ENCODE results near the gene ERVV-1. TPM values are rescaled to one million over a fixed set of nuclear protein-coding genes. Genes with fewer than 3 reads are reported as not detected.
A peak's percentile ranks its signal among the peaks of the same experiment; 100 is the strongest.

Gene ERVV-1
- total and polyA plus RNA-seq, 2 of the 4 experiments (the other 2 are of a cell fraction): not detected

- peak overlapping the region; percentile 91 for H3K4me2 ChIP-seq (ENCODE audit: low read depth, low read length)
- WGBS, 2 experiments (ENCODE audit: extremely low coverage in 2 of 2, insufficient read length in 1 of 2): 0% methylated on average over 10 of the region's 59 CpGs; no CpG with 5 or more reads in 1 of the 2 experiments
- no peak overlapping the region for H4K8ac ChIP-seq (ENCODE audit: low read depth in 2 of 2, low read length in 2 of 2)
- H3K4ac ChIP-seq (ENCODE audit: low read depth, low read length): no peak overlapping the region
- TF ChIP-seq POLR2A (IDR thresholded peaks at IDR 0.05; ENCODE audit: low read depth, low read length) (no peak), CHD1 (IDR thresholded peaks at IDR 0.05; ENCODE audit: low read depth, low read length) (no peak), RAD21 (IDR thresholded peaks at IDR 0.05; ENCODE audit: low read length) (no peak), MXI1 (IDR thresholded peaks at IDR 0.05; ENCODE audit: borderline replicate concordance, low read depth, low read length) (peak; percentile 8; the same call in 1 of the 2 replicates), RFX5 (IDR thresholded peaks at IDR 0.05; ENCODE audit: low read depth, low read length) (no peak), MAZ (IDR thresholded peaks at IDR 0.05; ENCODE audit: borderline replicate concordance, low read depth, low read length) (no peak), RCOR1 (IDR thresholded peaks at IDR 0.05; ENCODE audit: insufficient replicate concordance, low read length) (no peak), USF2 (IDR thresholded peaks at IDR 0.05; ENCODE audit: low read depth, low read length) (no peak), SMC3 (IDR thresholded peaks at IDR 0.05; ENCODE audit: low read depth, low read length) (no peak), BHLHE40 (IDR thresholded peaks at IDR 0.05; ENCODE audit: low read depth, low read length) (peak; percentile 28; the same call in 1 of the 2 replicates), CTCF (conservative IDR thresholded peaks at IDR 0.05; ENCODE audit: low read depth, low read length) (no peak), FOS (IDR thresholded peaks at IDR 0.05; ENCODE audit: low read depth, low read length) (no peak), ELK1 (IDR thresholded peaks at IDR 0.05; ENCODE audit: borderline replicate concordance, low read depth, low read length) (no peak), CEBPB (IDR thresholded peaks at IDR 0.05; ENCODE audit: low read depth, low read length) (no peak)
- no peak overlapping the region for H2BK20ac ChIP-seq (ENCODE audit: low read depth, low read length)
- H2BK120ac ChIP-seq (ENCODE audit: low read depth, low read length): no peak overlapping the region
- H3K27ac ChIP-seq (ENCODE audit: insufficient read depth, low read length): no peak overlapping the region
- no peak overlapping the region for H3K18ac ChIP-seq (ENCODE audit: low read depth, low read length)
- H4K91ac ChIP-seq (ENCODE audit: insufficient read depth, low read depth, low read length): no peak overlapping the region
- H3K79me1 ChIP-seq (ENCODE audit: low read depth in 1 of 2, low read length in 2 of 2): 0 out of 4 replicates have a peak, but pooled peaks cover 0 to 3% of the 10 kb centered on the region in 2 experiments
- no peak overlapping the region for H3K14ac ChIP-seq (replicated peaks; ENCODE audit: low read depth, low read length)
- peak overlapping the region; percentile 48 for H3K4me3 ChIP-seq (ENCODE audit: insufficient read depth, low read depth, low read length)
- no peak overlapping the region for H3K23ac ChIP-seq (ENCODE audit: low read depth, low read length)
- H3K27me3 ChIP-seq (ENCODE audit: control insufficient read depth, insufficient read depth, low read length): no peaks in the 10 kb centered on the region
- BruUV-seq (replicated peaks): no TSS peak
- no peaks in the 10 kb centered on the region for H3K9me1 ChIP-seq (ENCODE audit: insufficient read depth, low read length)
- dilution Hi-C loops (cut with HindIII; ENCODE audit: low sequenced_read_pairs, unreplicated experiment) (no loop called here), in situ Hi-C loops (cut with MboI; ENCODE audit: low sequenced_read_pairs) (no loop called here), intact Hi-C loops (cut with micrococcal nuclease) (no loop called here)
- no peak for DNase-seq
- H3K9ac ChIP-seq (ENCODE audit: low read depth, low read length): no peak overlapping the region
- H2BK15ac ChIP-seq (ENCODE audit: low read depth, low read length): no peak overlapping the region
- no peak overlapping the region for H2AK5ac ChIP-seq (ENCODE audit: low read depth, low read length)
- ATAC-seq (ENCODE audit: low read depth): peak; percentile 63
- H4K20me1 ChIP-seq (ENCODE audit: insufficient read depth, low read length): no peaks in the 10 kb centered on the region
- ChIA-PET CTCF (no interaction called here), POLR2A (ENCODE audit: unreplicated experiment) (no interaction called here)
- H2BK5ac ChIP-seq (ENCODE audit: low read depth, low read length, poor library complexity, severe bottlenecking): no peak overlapping the region
- H3K36me3 ChIP-seq (ENCODE audit: control insufficient read depth, insufficient read depth, low read length): no peaks in the 10 kb centered on the region
- H2AK9ac ChIP-seq (replicated peaks; ENCODE audit: low read depth, low read length, poor library complexity): no peak overlapping the region
- peaks cover 27% of the 10 kb centered on the region for H3K9me3 ChIP-seq (ENCODE audit: control insufficient read depth, insufficient read depth, low read length)
- no peak overlapping the region for H3K56ac ChIP-seq (ENCODE audit: extremely low read depth, insufficient read depth, low read length)
- H4K5ac ChIP-seq (ENCODE audit: low read depth, low read length): no peak overlapping the region
- peaks cover 3% of the 10 kb centered on the region; the same call in 1 of the 2 replicates for H3K4me1 ChIP-seq (ENCODE audit: control insufficient read depth, insufficient read depth, low read length)
- peak overlapping the region; percentile 83 for H2AFZ ChIP-seq (replicated peaks; ENCODE audit: low read length, poor library complexity)
Measured at GRCh38 chr19:53057904-53058580, 44.3 kb downstream of the ERVV-1 start.

Measured in IMR-90 (cell line).